MM.1S (cell line): Measurements from ENCODE around the gene ANKRD29.

ENCODE experiments used
- DNase-seq: peaks from one replicate; pipeline ENCODE4 v3.0.0-alpha.2; 2015
- H2AFZ ChIP-seq: fragments of 300-600 bp; sonication (generic); 2 replicates; pipeline ENCODE4 v1.6.0; 2016; ENCODE audit warnings: antibody characterized with exemption, low read length
- H3F3A ChIP-seq: fragments of 300-600 bp; sonication (generic); 2 replicates; pipeline ENCODE4 v1.6.1; 2016; ENCODE audit warnings: mild to moderate bottlenecking, antibody characterized with exemption, low read length, moderate library complexity, mixed read lengths; ENCODE audit not compliant: insufficient read depth
- H3K27ac ChIP-seq: fragments of 300-600 bp; sonication (generic); 2 replicates; pipeline ENCODE4 v1.5.1; 2016; ENCODE audit warnings: mild to moderate bottlenecking, low read length
- H3K27me3 ChIP-seq: fragments of 300-600 bp; sonication (generic); replicated peaks from 2 replicates; pipeline ENCODE4 v1.6.0; 2016; ENCODE audit warnings: low read length; ENCODE audit not compliant: insufficient read depth
- H3K36me3 ChIP-seq: fragments of 300-600 bp; sonication (generic); replicated peaks from 2 replicates; pipeline ENCODE4 v1.6.1; 2016; ENCODE audit warnings: mild to moderate bottlenecking, low read length, mixed read lengths; ENCODE audit not compliant: insufficient read depth
- H3K4me1 ChIP-seq: fragments of 300-600 bp; sonication (generic); 2 replicates; pipeline ENCODE4 v1.6.1; 2016; ENCODE audit warnings: low read length, mixed read lengths
- H3K4me2 ChIP-seq: fragments of 300-600 bp; sonication (generic); 2 replicates; pipeline ENCODE4 v1.6.0; 2016; ENCODE audit warnings: low read depth, low read length
- H3K4me3 ChIP-seq: fragments of 300-600 bp; sonication (generic); 2 replicates; pipeline ENCODE4 v1.5.1; 2016; ENCODE audit warnings: low read length, mixed read lengths
- H3K79me2 ChIP-seq: fragments of 300-600 bp; sonication (generic); 2 replicates; pipeline ENCODE4 v1.6.1; 2016; ENCODE audit warnings: mixed run types, low read length, mixed read lengths
- H3K9ac ChIP-seq: fragments of 300-600 bp; sonication (generic); 2 replicates; pipeline ENCODE4 v1.6.1; 2016; ENCODE audit warnings: low read length, mixed read lengths
- H3K9me2 ChIP-seq: fragments of 300-600 bp; sonication (generic); replicated peaks from 2 replicates; pipeline ENCODE4 v1.6.1; 2016; ENCODE audit warnings: mild to moderate bottlenecking, low read length, mixed read lengths; ENCODE audit not compliant: insufficient read depth
- H3K9me3 ChIP-seq: fragments of 300-600 bp; sonication (generic); replicated peaks from 2 replicates; pipeline ENCODE4 v1.6.1; 2016; ENCODE audit warnings: mild to moderate bottlenecking, low read length, mixed read lengths; ENCODE audit not compliant: insufficient read depth
- H4K20me1 ChIP-seq: fragments of 300-600 bp; sonication (generic); 2 replicates; pipeline ENCODE4 v1.6.1; 2016; ENCODE audit warnings: mild to moderate bottlenecking, low read length, moderate library complexity, mixed read lengths; ENCODE audit not compliant: insufficient read depth
- EZH2 ChIP-seq: fragments of 300-600 bp; sonication (generic); optimal IDR thresholded peaks from 2 replicates; pipeline ENCODE3; 2017; ENCODE audit warnings: low read depth, mild to moderate bottlenecking, antibody characterized with exemption, low read length, mixed read lengths
- EZH2phosphoT487 ChIP-seq: fragments of 300-600 bp; sonication (generic); IDR thresholded peaks from 2 replicates; pipeline ENCODE4 v1.6.1; 2018; ENCODE audit warnings: antibody characterized with exemption, low read length
- TF ChIP-seq, protein P1 (sequence below): fragments of 300-600 bp; sonication (generic); IDR thresholded peaks from 2 replicates; pipeline ENCODE4 v1.5.1; 2016; ENCODE audit warnings: antibody characterized with exemption, low read length, mixed read lengths

ANKRD29 gene

GRCh38 chr18:23702606-23703005 is 39.9 kb upstream of the ANKRD29 start:
- no peaks in the 10 kb centered on the region for H3K79me2 ChIP-seq
- H3F3A ChIP-seq = no peaks in the 10 kb centered on the region
- no peak overlapping the region for H3K9ac ChIP-seq
- H3K9me3 ChIP-seq = no peaks in the 10 kb centered on the region
- TF ChIP-seq EZH2 (no peak), EZH2phosphoT487 (no peak)
- TF ChIP-seq, protein P1, sequence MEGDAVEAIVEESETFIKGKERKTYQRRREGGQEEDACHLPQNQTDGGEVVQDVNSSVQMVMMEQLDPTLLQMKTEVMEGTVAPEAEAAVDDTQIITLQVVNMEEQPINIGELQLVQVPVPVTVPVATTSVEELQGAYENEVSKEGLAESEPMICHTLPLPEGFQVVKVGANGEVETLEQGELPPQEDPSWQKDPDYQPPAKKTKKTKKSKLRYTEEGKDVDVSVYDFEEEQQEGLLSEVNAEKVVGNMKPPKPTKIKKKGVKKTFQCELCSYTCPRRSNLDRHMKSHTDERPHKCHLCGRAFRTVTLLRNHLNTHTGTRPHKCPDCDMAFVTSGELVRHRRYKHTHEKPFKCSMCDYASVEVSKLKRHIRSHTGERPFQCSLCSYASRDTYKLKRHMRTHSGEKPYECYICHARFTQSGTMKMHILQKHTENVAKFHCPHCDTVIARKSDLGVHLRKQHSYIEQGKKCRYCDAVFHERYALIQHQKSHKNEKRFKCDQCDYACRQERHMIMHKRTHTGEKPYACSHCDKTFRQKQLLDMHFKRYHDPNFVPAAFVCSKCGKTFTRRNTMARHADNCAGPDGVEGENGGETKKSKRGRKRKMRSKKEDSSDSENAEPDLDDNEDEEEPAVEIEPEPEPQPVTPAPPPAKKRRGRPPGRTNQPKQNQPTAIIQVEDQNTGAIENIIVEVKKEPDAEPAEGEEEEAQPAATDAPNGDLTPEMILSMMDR = no peak
- H3K9me2 ChIP-seq = no peaks in the 10 kb centered on the region
- H3K4me1 ChIP-seq = peaks cover 7% of the 10 kb centered on the region; the same call in 1 of the 2 replicates
- H3K27me3 ChIP-seq = no peaks in the 10 kb centered on the region
- H3K4me2 ChIP-seq = no peak overlapping the region
- no peak for DNase-seq
- no peak overlapping the region for H3K27ac ChIP-seq
- no peak overlapping the region for H2AFZ ChIP-seq
- H4K20me1 ChIP-seq = no peaks in the 10 kb centered on the region
- no peaks in the 10 kb centered on the region for H3K36me3 ChIP-seq
- H3K4me3 ChIP-seq = no peak overlapping the region

DNA sequence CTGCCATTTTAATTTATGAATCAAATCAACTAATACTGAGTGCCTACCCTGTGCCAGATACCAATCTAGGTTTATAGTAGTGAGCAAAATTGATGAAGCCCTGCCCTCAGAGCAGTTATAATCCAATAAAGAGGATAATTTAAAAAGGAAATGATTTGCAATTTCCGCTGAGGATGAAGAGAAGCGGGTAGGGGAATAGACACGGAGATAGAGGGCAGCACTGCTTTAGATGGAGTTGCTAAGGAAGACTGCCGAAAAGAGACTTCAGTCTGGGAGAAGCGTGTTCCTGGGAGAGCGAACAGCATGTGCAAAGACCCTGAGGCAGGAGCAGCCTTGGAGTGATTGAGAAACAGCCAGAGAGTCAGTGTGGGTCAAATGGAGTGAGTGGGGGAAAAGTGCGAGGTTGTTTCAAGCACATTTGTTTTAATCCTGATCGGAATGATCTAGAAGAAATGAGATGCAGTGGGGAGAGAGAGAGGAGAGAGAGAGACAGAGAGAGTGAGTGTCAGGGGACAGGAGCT is 38.9 kb upstream of the ANKRD29 start:
- TF ChIP-seq EZH2phosphoT487 = no peak
- TF ChIP-seq, protein P1 = no peak
- no peak for TF ChIP-seq EZH2
- Histone ChIP-seq H3K9me3 (no peaks in the 10 kb centered on the region), H3K9ac (no peak overlapping the region), H3F3A (no peaks in the 10 kb centered on the region), H3K36me3 (no peaks in the 10 kb centered on the region), H4K20me1 (no peaks in the 10 kb centered on the region), H3K27me3 (no peaks in the 10 kb centered on the region), H2AFZ (no peak overlapping the region), H3K79me2 (no peaks in the 10 kb centered on the region), H3K4me3 (no peak overlapping the region), H3K27ac (peak overlapping the region; percentile 1; the same call in 1 of the 2 replicates), H3K4me2 (no peak overlapping the region), H3K9me2 (no peaks in the 10 kb centered on the region), H3K4me1 (peaks cover 7% of the 10 kb centered on the region; the same call in 1 of the 2 replicates)
- DNase-seq = no peak

DNA sequence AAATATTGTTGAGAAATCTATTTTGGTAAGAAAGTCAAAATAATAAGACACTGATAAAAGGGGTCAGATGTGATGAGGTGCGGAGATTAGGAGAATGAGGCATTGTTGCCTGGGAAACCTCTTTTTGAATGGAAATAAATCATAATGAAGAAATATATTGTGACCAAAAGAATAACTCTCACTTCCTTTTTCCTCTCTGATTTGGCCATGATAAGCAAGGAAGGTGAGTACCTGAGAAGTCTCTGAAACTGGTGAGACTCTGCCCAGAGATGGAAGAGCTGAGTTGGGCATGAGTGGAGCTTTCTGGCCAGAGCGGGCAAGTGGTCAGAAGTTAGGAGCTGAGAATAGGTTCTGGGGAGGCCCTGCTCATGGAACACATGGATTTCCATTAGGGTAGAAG is 38.3 kb upstream of the ANKRD29 start:
- no peaks in the 10 kb centered on the region for H3K36me3 ChIP-seq
- no peaks in the 10 kb centered on the region for H3F3A ChIP-seq
- no peaks in the 10 kb centered on the region for H3K79me2 ChIP-seq
- no peaks in the 10 kb centered on the region for H3K27me3 ChIP-seq
- peak; percentile 24 for DNase-seq
- no peak overlapping the region for H3K4me3 ChIP-seq
- H4K20me1 ChIP-seq = no peaks in the 10 kb centered on the region
- H2AFZ ChIP-seq = no peak overlapping the region
- H3K9me2 ChIP-seq = no peaks in the 10 kb centered on the region
- TF ChIP-seq EZH2phosphoT487 (no peak), EZH2 (no peak)
- TF ChIP-seq, protein P1 = no peak
- peak overlapping the region; percentile 1; the same call in 1 of the 2 replicates for H3K27ac ChIP-seq
- H3K4me2 ChIP-seq = no peak overlapping the region
- no peak overlapping the region for H3K9ac ChIP-seq
- H3K9me3 ChIP-seq = no peaks in the 10 kb centered on the region
- peaks cover 7% of the 10 kb centered on the region; the same call in 1 of the 2 replicates for H3K4me1 ChIP-seq
